WTC11 (cell line): ENCODE measurements around the gene PTPRN2.

ENCODE experiments used
- AFF4 ChIP-seq: sonication (generic); formaldehyde crosslinking; IDR thresholded peaks from 2 replicates; pipeline ENCODE4 v1.8.1; 2023; ENCODE audit warnings: mild to moderate bottlenecking, missing genetic modification reagents, borderline replicate concordance
- CREB1 ChIP-seq: sonication (generic); formaldehyde crosslinking; IDR thresholded peaks from 2 replicates; pipeline ENCODE4 v1.8.0; 2023; ENCODE audit warnings: mild to moderate bottlenecking, missing genetic modification reagents
- CTCF ChIP-seq: fragments of 200-600 bp; IDR thresholded peaks from 2 replicates; pipeline ENCODE4 v1.8.0; 2022; ENCODE audit warnings: antibody characterized with exemption
- E2F5 ChIP-seq: sonication (generic); formaldehyde crosslinking; IDR thresholded peaks from 2 replicates; pipeline ENCODE4 v1.8.1; 2022; ENCODE audit warnings: mild to moderate bottlenecking, moderate library complexity, missing genetic modification reagents
- IRF2 ChIP-seq: sonication (generic); formaldehyde crosslinking; IDR thresholded peaks from 2 replicates; pipeline ENCODE4 v1.8.0; 2022; ENCODE audit warnings: low read depth, missing genetic modification reagents, borderline replicate concordance
- MAX ChIP-seq: sonication (generic); formaldehyde crosslinking; IDR thresholded peaks from 2 replicates; pipeline ENCODE4 v1.8.0; 2022; ENCODE audit warnings: mild to moderate bottlenecking, missing genetic modification reagents
- NR1H2 ChIP-seq: sonication (generic); formaldehyde crosslinking; IDR thresholded peaks from 2 replicates; pipeline ENCODE4 v1.9.0; 2021; ENCODE audit warnings: mild to moderate bottlenecking, moderate library complexity, missing genetic modification reagents
- PREB ChIP-seq: sonication (generic); formaldehyde crosslinking; IDR thresholded peaks from 2 replicates; pipeline ENCODE4 v1.8.1; 2022; ENCODE audit warnings: mild to moderate bottlenecking, missing genetic modification reagents, moderate library complexity, borderline replicate concordance
- SMAD3 ChIP-seq: sonication (generic); formaldehyde crosslinking; IDR thresholded peaks from 2 replicates; pipeline ENCODE4 v1.8.0; 2022; ENCODE audit warnings: missing genetic modification reagents, mild to moderate bottlenecking, borderline replicate concordance
- TCF7 ChIP-seq: sonication (generic); formaldehyde crosslinking; IDR thresholded peaks from 2 replicates; pipeline ENCODE4 v1.8.0; 2022; ENCODE audit warnings: mild to moderate bottlenecking, low read depth, missing genetic modification reagents, moderate library complexity
- USF1 ChIP-seq: sonication (generic); formaldehyde crosslinking; IDR thresholded peaks from 2 replicates; pipeline ENCODE4 v1.8.0; 2022; ENCODE audit warnings: mild to moderate bottlenecking, missing genetic modification reagents
- USF2 ChIP-seq: sonication (generic); formaldehyde crosslinking; IDR thresholded peaks from 2 replicates; pipeline ENCODE4 v1.8.1; 2023; ENCODE audit warnings: mild to moderate bottlenecking, missing genetic modification reagents, moderate library complexity
- ZNF281 ChIP-seq: sonication (generic); formaldehyde crosslinking; IDR thresholded peaks from 2 replicates; pipeline ENCODE4 v1.8.0; 2023; ENCODE audit warnings: mild to moderate bottlenecking, missing genetic modification reagents
- ZNF317 ChIP-seq: sonication (generic); formaldehyde crosslinking; IDR thresholded peaks from 2 replicates; pipeline ENCODE4 v1.8.1; 2023; ENCODE audit warnings: low read depth, mild to moderate bottlenecking, moderate library complexity, missing genetic modification reagents, borderline replicate concordance

GRCh38 chr7:158062661-158063060 lies 525.0 kb downstream of the PTPRN2 start:
- no peak for TF ChIP-seq SMAD3 (CRISPR knock-in tag)
- TF ChIP-seq PREB: no peak
- no peak for TF ChIP-seq CTCF
- TF ChIP-seq IRF2 (CRISPR knock-in tag): no peak
- no peak for TF ChIP-seq TCF7 (CRISPR knock-in tag)
- no peak for TF ChIP-seq USF2 (CRISPR knock-in tag)
- TF ChIP-seq USF1 (CRISPR knock-in tag): no peak
- no peak for TF ChIP-seq CREB1 (CRISPR knock-in tag)
- TF ChIP-seq AFF4 (CRISPR knock-in tag): no peak
- no peak for TF ChIP-seq ZNF317 (CRISPR knock-in tag)
- no peak for TF ChIP-seq NR1H2 (CRISPR knock-in tag)
- no peak for TF ChIP-seq E2F5
- no peak for TF ChIP-seq MAX (CRISPR knock-in tag)
- no peak for TF ChIP-seq ZNF281 (CRISPR knock-in tag)
